IPS-18c (cell line): Measurements from ENCODE around the gene SHB.
"Not testable (repeated sequence)": the region's sequence is repeated elsewhere in the genome, so short reads cannot be mapped to it uniquely, and the experiment has no call there.

Source experiments
- H3K4me3 ChIP-seq: 2 replicates; pipeline ENCODE4 v1.7.0; 2013; ENCODE audit warnings: low read depth, mild to moderate bottlenecking, low read length, moderate library complexity; ENCODE audit not compliant: insufficient read depth
- H3K9me3 ChIP-seq: one replicate; pipeline ENCODE4 v1.6.1; 2013; ENCODE audit warnings: mild to moderate bottlenecking, low read length, moderate library complexity; ENCODE audit not compliant: control insufficient read depth, insufficient read depth

The SHB gene

GRCh38 chr9:37918665-37919170, 150.3 kb downstream of the SHB start:
- H3K9me3 ChIP-seq: no peaks in the 10 kb centered on the region
- H3K4me3 ChIP-seq: no peak overlapping the region

GRCh38 chr9:37917801-37918664, 151.0 kb downstream of the SHB start:
- Histone ChIP-seq H3K9me3 (no peaks in the 10 kb centered on the region), H3K4me3 (no peak overlapping the region)

- H3K9me3 ChIP-seq: no peaks in the 10 kb centered on the region
- H3K4me3 ChIP-seq: no peak overlapping the region
These were observed 151.7 kb downstream of the SHB start for GRCh38 chr9:37917313-37917731.

GRCh38 chr9:37916471-37917312, 152.3 kb downstream of the SHB start:
- H3K4me3 ChIP-seq: no peak overlapping the region
- H3K9me3 ChIP-seq: no peaks in the 10 kb centered on the region

- H3K9me3 ChIP-seq: no peaks in the 10 kb centered on the region
- H3K4me3 ChIP-seq: no peak overlapping the region
These were observed 153.0 kb downstream of the SHB start for GRCh38 chr9:37915911-37916470.

- no peaks in the 10 kb centered on the region for H3K9me3 ChIP-seq
- H3K4me3 ChIP-seq: no peak overlapping the region
These were observed 154.2 kb downstream of the SHB start for GRCh38 chr9:37914701-37915358.

- H3K9me3 ChIP-seq: no peaks in the 10 kb centered on the region
- no peak overlapping the region for H3K4me3 ChIP-seq
These were observed 154.9 kb downstream of the SHB start for GRCh38 chr9:37914154-37914551.

- no peak overlapping the region for H3K4me3 ChIP-seq
- no peaks in the 10 kb centered on the region for H3K9me3 ChIP-seq
These were observed 155.4 kb downstream of the SHB start for GRCh38 chr9:37913480-37914153.

GRCh38 chr9:37911271-37911681, 157.8 kb downstream of the SHB start:
- no peak overlapping the region for H3K4me3 ChIP-seq
- no peaks in the 10 kb centered on the region for H3K9me3 ChIP-seq

GRCh38 chr9:37910271-37910670, 158.8 kb downstream of the SHB start:
- Histone ChIP-seq H3K9me3 (no peaks in the 10 kb centered on the region), H3K4me3 (no peak overlapping the region)

- H3K9me3 ChIP-seq, H3K4me3 ChIP-seq: not testable (repeated sequence)
These were observed 159.2 kb downstream of the SHB start for GRCh38 chr9:37909836-37910235.

- H3K4me3 ChIP-seq: no peak overlapping the region
- no peaks in the 10 kb centered on the region for H3K9me3 ChIP-seq
These were observed 159.7 kb downstream of the SHB start for GRCh38 chr9:37909326-37909725.

- H3K9me3 ChIP-seq: no peaks in the 10 kb centered on the region
- H3K4me3 ChIP-seq: no peak overlapping the region
These were observed 160.3 kb downstream of the SHB start for GRCh38 chr9:37908698-37909186.

- Histone ChIP-seq H3K9me3 (no peaks in the 10 kb centered on the region), H3K4me3 (no peak overlapping the region)
These were observed 160.7 kb downstream of the SHB start for GRCh38 chr9:37908283-37908682.

- Histone ChIP-seq H3K9me3 (no peaks in the 10 kb centered on the region), H3K4me3 (no peak overlapping the region)
These were observed 162.5 kb downstream of the SHB start for GRCh38 chr9:37906312-37907239.

GRCh38 chr9:37905776-37906175, 163.3 kb downstream of the SHB start:
- Histone ChIP-seq H3K4me3 (no peak overlapping the region), H3K9me3 (no peaks in the 10 kb centered on the region)
